Measurements from ENCODE around the gene GAB1.

GAB1 gene

DNA sequence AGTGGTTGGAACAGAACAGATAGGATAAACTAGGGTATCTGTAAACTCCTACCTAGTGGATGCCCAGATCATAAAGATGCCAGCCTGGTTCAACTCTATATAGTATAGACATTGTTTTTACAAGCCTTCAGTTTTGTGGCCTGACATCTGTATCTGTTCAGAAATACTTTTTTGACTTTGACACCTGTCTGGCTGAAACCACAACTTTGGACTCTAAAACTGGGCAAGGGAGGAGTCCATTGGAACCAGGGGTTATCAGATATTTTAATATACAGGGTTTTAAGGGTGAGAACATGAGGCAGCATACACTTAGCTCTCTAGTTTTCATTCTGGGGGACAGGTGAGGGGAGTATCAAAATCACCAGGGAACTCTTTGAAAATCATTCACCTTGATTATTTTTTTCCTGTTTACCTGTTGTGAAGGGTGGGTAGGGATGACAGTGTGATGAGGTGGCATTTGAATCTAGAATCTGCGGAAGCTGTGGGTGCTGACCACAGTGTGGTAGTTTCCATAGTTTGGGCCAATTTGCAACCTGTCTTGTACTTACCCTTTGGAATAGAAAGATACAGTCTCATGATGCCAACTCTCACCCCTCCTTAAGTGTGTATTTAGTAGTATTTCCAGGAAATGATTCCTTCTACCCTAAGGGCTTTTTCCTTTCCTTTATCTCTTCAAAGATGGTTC, 20.6 kb downstream of the GAB1 start:
- no peak for DNase-seq (ENCODE audit: low read depth in 2 of 2)

GRCh38 chr4:143358419-143358818, 21.7 kb downstream of the GAB1 start:
- DNase-seq (ENCODE audit: low read depth in 2 of 2): no peak

- DNase-seq (ENCODE audit: low read depth in 2 of 2): no peak
These were observed 22.4 kb downstream of the GAB1 start for GRCh38 chr4:143358923-143359643.

DNA sequence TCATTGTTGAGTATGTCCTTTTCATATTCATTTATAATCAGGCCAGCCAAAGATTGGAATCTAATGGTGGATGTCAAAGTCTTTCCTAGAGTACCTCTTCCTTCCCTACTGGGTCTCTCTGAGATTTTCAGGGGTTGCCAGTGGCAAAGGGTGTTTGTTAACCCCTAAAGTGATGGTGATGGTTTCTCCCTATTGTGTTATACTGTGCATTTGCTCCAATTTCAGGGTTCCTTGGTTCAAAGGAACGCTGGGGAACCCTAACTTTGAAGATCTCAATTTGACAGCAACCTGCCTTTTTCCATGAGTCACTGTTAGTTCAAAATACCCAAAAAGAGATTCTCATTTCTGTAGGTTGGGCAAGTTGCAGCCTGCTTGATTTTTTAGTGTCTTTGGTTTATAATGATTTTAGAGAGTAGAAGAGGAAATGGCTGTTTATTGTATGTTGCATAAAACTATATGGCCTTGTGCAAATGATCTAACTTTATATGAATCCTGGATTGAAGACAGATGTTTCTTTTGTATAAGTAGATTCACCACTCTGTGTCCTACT, 23.0 kb downstream of the GAB1 start:
- DNase-seq (ENCODE audit: low read depth in 2 of 2): no peak

DNA sequence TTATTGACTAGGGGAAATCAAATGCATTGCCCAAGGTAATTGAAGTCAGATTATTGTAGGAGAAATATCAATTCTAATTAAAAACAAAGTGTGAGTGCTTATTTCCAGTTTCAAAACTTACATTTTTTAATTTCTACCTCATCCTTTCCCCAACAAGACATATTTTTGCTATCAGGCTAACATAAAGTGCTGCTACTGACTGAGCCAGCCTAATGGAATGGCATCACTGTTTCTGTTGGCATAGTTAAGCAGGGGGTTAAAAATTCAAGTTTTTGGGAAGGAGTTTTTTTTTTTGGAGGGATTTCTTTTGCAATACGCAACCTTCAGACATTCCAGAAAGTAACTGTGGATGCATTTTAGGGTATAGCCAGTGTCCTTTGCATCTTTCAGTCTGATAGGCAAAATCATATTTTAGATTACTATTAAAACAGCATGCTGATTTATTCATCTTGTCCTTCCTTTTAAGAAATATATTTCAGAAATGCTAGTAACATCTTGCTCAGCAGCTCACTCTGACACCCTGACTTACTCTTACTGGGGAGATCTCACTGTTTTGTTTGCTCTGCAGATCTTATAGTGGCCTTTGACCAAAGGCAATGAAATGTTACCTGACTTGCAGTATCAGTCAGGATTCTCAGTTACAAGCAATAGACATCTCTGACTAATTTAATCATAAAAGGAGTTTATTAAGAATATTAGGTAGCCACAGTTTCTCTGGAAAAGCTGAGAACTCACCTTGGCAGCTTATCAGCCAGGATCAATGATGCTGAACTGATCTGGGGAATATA, 24.4 kb downstream of the GAB1 start:
- DNase-seq (ENCODE audit: low read depth in 2 of 2): no peak

GRCh38 chr4:143362349-143363046, 25.8 kb downstream of the GAB1 start:
- DNase-seq (ENCODE audit: low read depth in 2 of 2): no peak

- no peak for DNase-seq (ENCODE audit: low read depth in 2 of 2)
These were observed 26.7 kb downstream of the GAB1 start for GRCh38 chr4:143363332-143363731.

GRCh38 chr4:143364063-143364462, 27.4 kb downstream of the GAB1 start:
- no peak for DNase-seq (ENCODE audit: low read depth in 2 of 2)

DNA sequence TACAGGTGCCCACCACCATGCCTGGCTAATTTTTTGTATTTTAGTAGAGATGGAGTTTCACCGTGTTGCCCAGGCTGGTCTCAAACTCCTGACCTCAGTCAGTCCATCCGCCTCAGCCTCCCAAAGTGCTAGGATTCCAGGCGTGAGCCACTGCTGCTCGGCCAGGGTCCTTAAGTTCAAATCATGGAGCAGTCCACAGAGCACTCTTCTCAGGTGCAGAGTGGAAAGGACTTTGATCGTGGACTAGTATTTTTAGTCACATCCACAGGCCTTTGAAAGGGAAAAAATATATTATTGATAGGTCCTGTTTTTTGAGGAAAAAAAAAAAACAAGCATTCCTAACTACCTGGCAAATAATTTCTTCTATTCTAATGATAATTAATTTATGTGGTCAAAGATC, 31.2 kb downstream of the GAB1 start:
- no peak for DNase-seq (ENCODE audit: low read depth in 2 of 2)

GRCh38 chr4:143369552-143369951, 32.9 kb downstream of the GAB1 start:
- no peak for DNase-seq (ENCODE audit: low read depth in 2 of 2)

GRCh38 chr4:143372093-143372915, 35.6 kb downstream of the GAB1 start:
- no peak for DNase-seq (ENCODE audit: low read depth in 2 of 2)

- DNase-seq (ENCODE audit: low read depth in 2 of 2): no peak
These were observed 37.6 kb downstream of the GAB1 start for GRCh38 chr4:143374255-143374654.

GRCh38 chr4:143374771-143375170, 38.1 kb downstream of the GAB1 start:
- no peak for DNase-seq (ENCODE audit: low read depth in 2 of 2)

- DNase-seq (ENCODE audit: low read depth in 2 of 2): no peak
These were observed 38.8 kb downstream of the GAB1 start for GRCh38 chr4:143375326-143376073.

DNA sequence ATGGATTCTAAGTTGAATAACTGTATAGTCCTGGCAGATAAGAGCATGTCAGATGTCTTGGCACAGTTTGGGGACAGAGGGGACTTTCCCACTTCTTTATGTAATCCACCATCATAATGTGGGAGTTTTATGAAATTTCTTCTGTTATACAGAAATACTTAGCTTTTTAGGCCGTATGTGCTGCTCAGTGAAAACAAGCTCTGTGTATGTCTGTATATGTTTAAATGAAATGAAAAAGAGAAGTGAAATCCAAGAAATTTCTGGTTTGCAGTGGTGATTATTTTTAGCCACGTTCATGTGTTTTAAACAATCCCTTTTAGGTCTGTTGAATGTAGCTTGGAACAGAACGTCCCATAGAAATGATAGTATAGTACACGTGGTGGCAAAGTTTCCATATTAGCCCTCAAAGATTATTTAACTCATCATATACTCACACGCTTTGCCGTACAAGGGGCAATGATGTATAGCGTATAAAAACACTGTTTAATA, 41.0 kb downstream of the GAB1 start:
- no peak for DNase-seq (ENCODE audit: low read depth in 2 of 2)

- DNase-seq (ENCODE audit: low read depth in 2 of 2): peak; percentile 39 to 40
These were observed 44.0 kb downstream of the GAB1 start for GRCh38 chr4:143380629-143381028.

GRCh38 chr4:143381189-143382118, 44.8 kb downstream of the GAB1 start:
- DNase-seq (ENCODE audit: low read depth in 2 of 2): peak; percentile 70 to 71

DNA sequence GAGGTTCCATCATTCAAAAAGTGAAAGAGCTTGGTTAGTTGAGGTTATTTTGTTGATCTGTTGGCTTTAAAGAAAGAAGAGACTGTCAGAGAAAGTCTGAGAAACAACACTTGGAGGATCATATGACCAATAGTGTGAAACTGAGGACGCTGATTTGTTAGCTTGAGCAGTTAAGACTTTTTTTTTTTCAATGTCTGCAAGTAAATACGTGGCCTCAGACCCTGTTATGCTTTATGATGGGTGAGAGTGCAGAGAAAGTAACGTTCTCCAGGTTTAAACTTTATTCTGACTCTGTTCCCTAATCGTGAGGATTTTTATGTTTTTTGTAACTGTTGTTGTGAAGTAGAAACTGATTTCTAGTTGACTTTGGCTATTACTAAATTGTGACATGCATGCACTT, 45.9 kb downstream of the GAB1 start:
- DNase-seq (ENCODE audit: low read depth in 2 of 2): no peak

All from fibroblast of skin of left quadriceps (primary cell).